Keratinocyte (primary cell): ENCODE measurements around the gene NR3C2. TPM values are rescaled to one million over a fixed set of nuclear protein-coding genes. Genes with fewer than 3 reads are reported as not detected.

Source experiments
- DNase-seq: peaks from one replicate; pipeline ENCODE4 v3.0.0-alpha.2; 2011; ENCODE audit warnings: low read depth, missing footprints, low spot score
- FAIRE-seq: peaks from 2 replicates; lab custom pipeline; 2011; peaks lifted over from hg19 to GRCh38; lab: Jason Lieb, UNC
- H2AFZ ChIP-seq: 2 replicates; pipeline ENCODE4 v1.6.0; 2012; ENCODE audit warnings: low read length, control low read depth, inconsistent platforms; ENCODE audit not compliant: control insufficient read depth
- H3K27ac ChIP-seq: 2 replicates; pipeline ENCODE4 v1.5.1; 2011; ENCODE audit warnings: low read length; ENCODE audit not compliant: control insufficient read depth, insufficient read depth
- H3K27me3 ChIP-seq: 3 replicates; pipeline ENCODE4 v1.6.0; 2011; ENCODE audit warnings: low read length; ENCODE audit not compliant: control insufficient read depth, insufficient read depth; ENCODE audit errors: extremely low read depth
- H3K36me3 ChIP-seq, 2 experiments: 2 replicates in 1 of 2; 3 replicates in 1 of 2; pipeline ENCODE4 v1.5.1; 2011; ENCODE audit warnings: low read length in 2 of 2, mild to moderate bottlenecking in 1 of 2; ENCODE audit not compliant: control insufficient read depth in 2 of 2, insufficient read depth in 2 of 2; ENCODE audit errors: extremely low read depth in 1 of 2
- H3K4me1 ChIP-seq: 3 replicates; pipeline ENCODE4 v1.5.1; 2011; ENCODE audit warnings: low read length; ENCODE audit not compliant: control insufficient read depth, insufficient read depth; ENCODE audit errors: extremely low read depth
- H3K4me2 ChIP-seq: 3 replicates; pipeline ENCODE4 v1.6.0; 2011; ENCODE audit warnings: low read depth, low read length; ENCODE audit not compliant: control insufficient read depth, insufficient read depth; ENCODE audit errors: extremely low read depth
- H3K4me3 ChIP-seq, 3 experiments: fragments of 200-600 bp in 1 of 3; sonication (generic) in 1 of 3; 2 replicates in 2 of 3; 3 replicates in 1 of 3; pipeline ENCODE4 v1.5.1; 2011 to 2016; ENCODE audit warnings: low read length in 3 of 3, mild to moderate bottlenecking in 3 of 3, control low read depth in 2 of 3, inconsistent platforms in 1 of 3, low read depth in 1 of 3, mixed read lengths in 1 of 3, mixed run types in 1 of 3, moderate library complexity in 1 of 3; ENCODE audit not compliant: control insufficient read depth in 2 of 3, insufficient read depth in 2 of 3; ENCODE audit errors: extremely low read depth in 1 of 3
- H3K79me2 ChIP-seq: 2 replicates; pipeline ENCODE4 v1.6.0; 2012; ENCODE audit warnings: low read length; ENCODE audit not compliant: control insufficient read depth, insufficient read depth
- H3K9ac ChIP-seq: 3 replicates; pipeline ENCODE4 v1.6.0; 2011; ENCODE audit warnings: low read length; ENCODE audit not compliant: control insufficient read depth, insufficient read depth; ENCODE audit errors: extremely low read depth
- H3K9me1 ChIP-seq: 3 replicates; pipeline ENCODE4 v1.6.0; 2011; ENCODE audit warnings: low read length; ENCODE audit not compliant: control insufficient read depth, insufficient read depth; ENCODE audit errors: extremely low read depth
- H3K9me3 ChIP-seq: 2 replicates; pipeline ENCODE4 v1.5.1; 2012; ENCODE audit warnings: low read depth, low read length; ENCODE audit not compliant: control insufficient read depth
- H4K20me1 ChIP-seq: 3 replicates; pipeline ENCODE4 v1.6.0; 2011; ENCODE audit warnings: low read length; ENCODE audit not compliant: control insufficient read depth, insufficient read depth; ENCODE audit errors: extremely low read depth
- EZH2 ChIP-seq: IDR thresholded peaks from one replicate; pipeline ENCODE4 v1.6.1; 2012; ENCODE audit warnings: inconsistent platforms, mild to moderate bottlenecking, low read length, moderate library complexity
- dilution Hi-C: fragments of 300-500 bp; cut with MboI; formaldehyde crosslinking; loops from one replicate; pipeline ENCODE4 v1.7.0; 2020; ENCODE audit warnings: low sequenced_read_pairs; ENCODE audit not compliant: extremely low pct_ligation_motif_present
- polyA plus RNA-seq, 5 experiments: library from polyadenylated mRNA; depleted of rRNA in 3 of 5; stranded (reverse) in 3 of 5; stranded (forward) in 1 of 5; unstranded in 1 of 5; fragments of >200 nt; gene quantifications; 1 replicate in 1 of 5; 2 replicates in 3 of 5; 3 replicates in 1 of 5; pipeline versions ENCODE4 v1.2.1 to v1.2.3, GENCODE V29; 2011 to 2012; ENCODE audit warnings: missing spikeins in 2 of 5, low read depth in 1 of 5, low replicate concordance in 1 of 5
- TF ChIP-seq, protein P1 (sequence below), 3 experiments: IDR thresholded peaks in 1 of 3; conservative IDR thresholded peaks in 1 of 3; optimal IDR thresholded peaks in 1 of 3; 2 replicates in 2 of 3; 3 replicates in 1 of 3; pipeline versions ENCODE3 to v1.5.1; 2011; ENCODE audit warnings: low read length in 3 of 3, mild to moderate bottlenecking in 3 of 3, moderate library complexity in 2 of 3, control low read depth in 1 of 3, inconsistent platforms in 1 of 3; ENCODE audit not compliant: insufficient read depth in 2 of 3; ENCODE audit errors: extremely low read depth in 1 of 3

The NR3C2 gene
- polyA plus RNA-seq, 1 donor (not counting 4 experiments of a cell fraction or from before 2014, with no cell fraction given): 1.5 TPM

DNA sequence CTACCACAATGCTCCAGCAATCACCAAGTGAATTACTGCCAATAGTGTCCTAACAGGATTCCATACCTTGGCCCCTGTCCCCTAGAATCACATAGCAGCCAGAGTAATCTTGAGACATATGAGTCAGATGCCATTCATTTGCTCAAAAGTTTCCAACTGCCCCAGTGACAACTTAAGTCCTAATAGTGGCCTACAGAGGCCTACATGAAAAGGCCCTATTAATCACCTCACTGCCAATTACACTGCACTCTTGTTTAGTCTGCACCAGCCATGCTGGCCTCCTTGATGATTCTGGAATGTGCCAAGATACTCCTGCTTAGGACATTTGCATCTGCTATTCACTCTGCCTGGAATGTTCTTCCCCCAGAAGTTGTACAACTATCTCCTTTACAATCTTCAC, 130.7 kb downstream of the NR3C2 start:
- H3K9ac ChIP-seq: no peak overlapping the region
- no peak overlapping the region for H3K4me3 ChIP-seq
- no peak for FAIRE-seq
- no peaks in the 10 kb centered on the region for H3K36me3 ChIP-seq
- H3K9me1 ChIP-seq: no peaks in the 10 kb centered on the region
- H3K4me1 ChIP-seq: no peaks in the 10 kb centered on the region
- no peak overlapping the region for H3K4me2 ChIP-seq
- DNase-seq: no peak
- TF ChIP-seq EZH2: no peak
- TF ChIP-seq, protein P1, sequence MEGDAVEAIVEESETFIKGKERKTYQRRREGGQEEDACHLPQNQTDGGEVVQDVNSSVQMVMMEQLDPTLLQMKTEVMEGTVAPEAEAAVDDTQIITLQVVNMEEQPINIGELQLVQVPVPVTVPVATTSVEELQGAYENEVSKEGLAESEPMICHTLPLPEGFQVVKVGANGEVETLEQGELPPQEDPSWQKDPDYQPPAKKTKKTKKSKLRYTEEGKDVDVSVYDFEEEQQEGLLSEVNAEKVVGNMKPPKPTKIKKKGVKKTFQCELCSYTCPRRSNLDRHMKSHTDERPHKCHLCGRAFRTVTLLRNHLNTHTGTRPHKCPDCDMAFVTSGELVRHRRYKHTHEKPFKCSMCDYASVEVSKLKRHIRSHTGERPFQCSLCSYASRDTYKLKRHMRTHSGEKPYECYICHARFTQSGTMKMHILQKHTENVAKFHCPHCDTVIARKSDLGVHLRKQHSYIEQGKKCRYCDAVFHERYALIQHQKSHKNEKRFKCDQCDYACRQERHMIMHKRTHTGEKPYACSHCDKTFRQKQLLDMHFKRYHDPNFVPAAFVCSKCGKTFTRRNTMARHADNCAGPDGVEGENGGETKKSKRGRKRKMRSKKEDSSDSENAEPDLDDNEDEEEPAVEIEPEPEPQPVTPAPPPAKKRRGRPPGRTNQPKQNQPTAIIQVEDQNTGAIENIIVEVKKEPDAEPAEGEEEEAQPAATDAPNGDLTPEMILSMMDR (optimal IDR thresholded peaks at IDR 0.05 in 1 of 3, IDR thresholded peaks at IDR 0.05 in 1 of 3, conservative IDR thresholded peaks at IDR 0.05 in 1 of 3; ENCODE audit: extremely low read depth in 1 of 3, insufficient read depth in 2 of 3, low read length in 3 of 3): no peak
- no peak overlapping the region for H3K27ac ChIP-seq
- H3K27me3 ChIP-seq: no peaks in the 10 kb centered on the region
- H2AFZ ChIP-seq: no peak overlapping the region
- no peaks in the 10 kb centered on the region for H4K20me1 ChIP-seq
- dilution Hi-C loops: no loop called here
- no peaks in the 10 kb centered on the region for H3K9me3 ChIP-seq
- H3K79me2 ChIP-seq: no peaks in the 10 kb centered on the region

DNA sequence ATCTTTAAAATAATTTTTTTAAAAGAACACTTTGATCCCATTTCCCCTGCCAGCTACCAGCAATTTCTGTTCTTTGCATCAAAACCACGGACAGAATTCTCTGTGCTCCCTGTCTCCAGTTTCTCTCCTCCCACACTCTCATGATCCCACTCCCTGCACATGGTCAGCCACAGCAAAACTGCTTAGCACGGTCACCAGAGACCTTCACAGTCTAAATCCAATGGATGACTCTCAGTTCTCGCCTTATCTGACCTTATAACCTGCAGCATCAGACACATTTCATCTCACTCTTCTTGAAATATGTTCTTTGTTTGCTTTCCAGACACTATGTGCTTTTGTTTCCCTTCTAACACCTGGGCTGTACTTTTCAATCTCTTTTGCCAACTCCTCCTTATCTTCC, 131.5 kb downstream of the NR3C2 start:
- dilution Hi-C loops: no loop called here
- H3K79me2 ChIP-seq: no peaks in the 10 kb centered on the region
- H2AFZ ChIP-seq: no peak overlapping the region
- no peak overlapping the region for H3K9ac ChIP-seq
- H3K9me3 ChIP-seq: no peaks in the 10 kb centered on the region
- no peak overlapping the region for H3K4me2 ChIP-seq
- no peak overlapping the region for H3K27ac ChIP-seq
- TF ChIP-seq EZH2: no peak
- TF ChIP-seq, protein P1 (optimal IDR thresholded peaks at IDR 0.05 in 1 of 3, IDR thresholded peaks at IDR 0.05 in 1 of 3, conservative IDR thresholded peaks at IDR 0.05 in 1 of 3; ENCODE audit: extremely low read depth in 1 of 3, insufficient read depth in 2 of 3, low read length in 3 of 3): no peak
- no peaks in the 10 kb centered on the region for H3K36me3 ChIP-seq
- FAIRE-seq: no peak
- no peaks in the 10 kb centered on the region for H3K4me1 ChIP-seq
- H3K4me3 ChIP-seq: no peak overlapping the region
- no peaks in the 10 kb centered on the region for H4K20me1 ChIP-seq
- no peaks in the 10 kb centered on the region for H3K9me1 ChIP-seq
- no peaks in the 10 kb centered on the region for H3K27me3 ChIP-seq
- no peak for DNase-seq
